Esophagus muscularis mucosa (tissue), 4 donors: ENCODE measurements around the gene ARHGEF10L. TPM values are rescaled to one million over a fixed set of nuclear protein-coding genes. Genes with fewer than 3 reads are reported as not detected.
"Not testable (repeated sequence)": the region's sequence is repeated elsewhere in the genome, so short reads cannot be mapped to it uniquely, and the experiment has no call there.

Experiments used
- DNase-seq: peaks from one replicate; pipeline ENCODE4 v3.0.0-alpha.2; 2017; ENCODE audit errors: extremely low spot score
- H3K27ac ChIP-seq, 4 donors: fragments of 200-600 bp; sonication (generic); replicated peaks in 1 of 4; 1 replicate in 3 of 4; 2 replicates in 1 of 4; pipeline ENCODE4 v1.5.1; 2016 to 2019; ENCODE audit warnings: mild to moderate bottlenecking in 1 of 4
- H3K27me3 ChIP-seq, 4 donors: fragments of 200-600 bp; sonication (generic); one replicate each; pipeline versions ENCODE4 v1.5.1 to v1.6.0; 2016 to 2019
- H3K36me3 ChIP-seq, 4 donors: fragments of 200-600 bp; sonication (generic); one replicate each; pipeline ENCODE4 v1.5.1; 2016 to 2019
- H3K4me1 ChIP-seq, 4 donors: fragments of 200-600 bp; sonication (generic); one replicate each; pipeline ENCODE4 v1.5.1; 2016 to 2019
- H3K4me3 ChIP-seq, 4 donors: fragments of 200-600 bp; sonication (generic); 1 replicate in 2 of 4; 2 replicates in 2 of 4; pipeline ENCODE4 v1.5.1; 2016 to 2019; ENCODE audit warnings: mild to moderate bottlenecking in 4 of 4, moderate library complexity in 1 of 4
- H3K9me3 ChIP-seq, 4 donors: fragments of 200-600 bp; sonication (generic); 1 replicate in 3 of 4; 2 replicates in 1 of 4; pipeline ENCODE4 v1.5.1; 2016 to 2019
- EP300 ChIP-seq: sonication (generic); formaldehyde crosslinking; IDR thresholded peaks from one replicate; pipeline ENCODE4 v1.6.1; 2017; ENCODE audit warnings: antibody characterized with exemption
- POLR2A ChIP-seq: fragments of 450-650 bp; IDR thresholded peaks from one replicate; pipeline ENCODE4 v1.6.1; 2017; ENCODE audit warnings: antibody characterized with exemption, moderate library complexity, mild to moderate bottlenecking, low read depth
- POLR2AphosphoS5 ChIP-seq, 2 donors: sonication (generic); formaldehyde crosslinking; IDR thresholded peaks; one replicate each; pipeline ENCODE4 v1.6.1; 2017; ENCODE audit warnings: antibody characterized with exemption in 2 of 2
- WGBS: methylation state at CpG from one replicate; pipeline ENCODE4 v1.1.5; 2018; 5-methylcytosine and 5-hydroxymethylcytosine counted together
- intact Hi-C: fragments of 100-400 bp; cut with DNase I; formaldehyde crosslinking; loops from one replicate; pipeline ENCODE4 v1.15.1; 2023
- total RNA-seq, 4 donors: library from RNA; depleted of rRNA; stranded (reverse); fragments of >200 nt; gene quantifications; one replicate each; pipeline versions ENCODE4 v1.1.0 to v1.2.1, GENCODE V29; 2016
- TF ChIP-seq, protein P1 (sequence below), 3 experiments: fragments of 200-600 bp in 2 of 3; fragments of 450-650 bp in 1 of 3; sonication (generic) in 2 of 3; IDR thresholded peaks; one replicate each; pipeline ENCODE4 v1.5.1; 2017 to 2019; ENCODE audit warnings: antibody characterized with exemption in 3 of 3, mild to moderate bottlenecking in 2 of 3, moderate library complexity in 1 of 3

Gene ARHGEF10L
- total RNA-seq, 4 donors from 2014 or later = 46.6 to 93.0 (median 66.9) TPM

DNA sequence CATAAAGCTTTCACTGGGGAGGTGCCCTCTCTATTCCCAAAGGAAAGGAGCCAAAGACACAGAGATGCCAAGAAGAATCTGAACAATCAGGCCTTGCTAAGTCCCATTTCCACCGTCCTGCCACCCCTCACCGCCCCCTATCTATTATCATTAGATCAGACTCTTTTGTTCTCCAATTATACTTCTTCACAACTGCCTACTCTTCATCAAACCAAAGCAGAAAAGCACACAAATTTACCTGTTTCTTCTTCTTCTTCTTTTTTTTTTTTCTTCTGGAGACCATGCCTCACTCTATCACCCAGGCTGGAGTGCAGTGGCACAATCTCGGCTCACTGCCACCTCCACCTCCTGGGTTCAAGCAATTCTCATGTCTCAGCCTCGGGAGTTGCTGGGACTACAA, 43.1 kb upstream of the ARHGEF10L start:
- Histone ChIP-seq H3K4me3 (no peak overlapping the region), H3K27ac (no peak overlapping the region), H3K9me3 (no peaks in the 10 kb centered on the region), H3K27me3 (no peaks in the 10 kb centered on the region), H3K4me1 (no peaks in the 10 kb centered on the region), H3K36me3 (no peaks in the 10 kb centered on the region)
- intact Hi-C loops = loop anchor here (10.0 kb wide), 2 partner anchors 198 to 328 kb away; no protein-coding TSS in a partner anchor
- DNase-seq = no peak
- WGBS = 83% methylated on average over 4 of the region's 4 CpGs
- no peak for TF ChIP-seq POLR2A
- no peak for TF ChIP-seq EP300
- no peak for TF ChIP-seq POLR2AphosphoS5 (IDR thresholded peaks at IDR 0.05)
- TF ChIP-seq, protein P1, sequence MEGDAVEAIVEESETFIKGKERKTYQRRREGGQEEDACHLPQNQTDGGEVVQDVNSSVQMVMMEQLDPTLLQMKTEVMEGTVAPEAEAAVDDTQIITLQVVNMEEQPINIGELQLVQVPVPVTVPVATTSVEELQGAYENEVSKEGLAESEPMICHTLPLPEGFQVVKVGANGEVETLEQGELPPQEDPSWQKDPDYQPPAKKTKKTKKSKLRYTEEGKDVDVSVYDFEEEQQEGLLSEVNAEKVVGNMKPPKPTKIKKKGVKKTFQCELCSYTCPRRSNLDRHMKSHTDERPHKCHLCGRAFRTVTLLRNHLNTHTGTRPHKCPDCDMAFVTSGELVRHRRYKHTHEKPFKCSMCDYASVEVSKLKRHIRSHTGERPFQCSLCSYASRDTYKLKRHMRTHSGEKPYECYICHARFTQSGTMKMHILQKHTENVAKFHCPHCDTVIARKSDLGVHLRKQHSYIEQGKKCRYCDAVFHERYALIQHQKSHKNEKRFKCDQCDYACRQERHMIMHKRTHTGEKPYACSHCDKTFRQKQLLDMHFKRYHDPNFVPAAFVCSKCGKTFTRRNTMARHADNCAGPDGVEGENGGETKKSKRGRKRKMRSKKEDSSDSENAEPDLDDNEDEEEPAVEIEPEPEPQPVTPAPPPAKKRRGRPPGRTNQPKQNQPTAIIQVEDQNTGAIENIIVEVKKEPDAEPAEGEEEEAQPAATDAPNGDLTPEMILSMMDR (IDR thresholded peaks at IDR 0.05) = no peak

- Histone ChIP-seq H3K9me3 (no peaks in the 10 kb centered on the region), H3K27ac (no peak overlapping the region), H3K4me1 (peaks cover 0 to 13% (median 13%) of the 10 kb centered on the region in 4 donors), H3K4me3 (no peak overlapping the region), H3K27me3 (no peaks in the 10 kb centered on the region), H3K36me3 (no peaks in the 10 kb centered on the region)
- no peak for DNase-seq
- intact Hi-C loops = loop anchor here (10.0 kb wide), 2 partner anchors 197 to 327 kb away; no protein-coding TSS in a partner anchor
- TF ChIP-seq POLR2AphosphoS5 (IDR thresholded peaks at IDR 0.05) (no peak), EP300 (no peak), POLR2A (no peak)
- TF ChIP-seq, protein P1 (IDR thresholded peaks at IDR 0.05) = no peak
- WGBS = 55% methylated on average over 4 of the region's 4 CpGs
Observed at GRCh38 chr1:17498214-17498613, 41.3 kb upstream of the ARHGEF10L start.

- no peaks in the 10 kb centered on the region for H3K27me3 ChIP-seq
- no peaks in the 10 kb centered on the region for H3K9me3 ChIP-seq
- no peak overlapping the region for H3K4me3 ChIP-seq
- TF ChIP-seq EP300 (no peak), POLR2AphosphoS5 (IDR thresholded peaks at IDR 0.05) (peak; percentile 68 to 85)
- TF ChIP-seq, protein P1 (IDR thresholded peaks at IDR 0.05) = peak; percentile 94 to 98 (median 97)
- H3K36me3 ChIP-seq = no peaks in the 10 kb centered on the region
- DNase-seq = peak; percentile 96
- intact Hi-C loops = loop anchor here (1.0 to 5.0 kb wide), 2 partner anchors 85 to 105 kb away; no protein-coding TSS in a partner anchor
- H3K27ac ChIP-seq = peak overlapping the region; percentile 55 to 78 (median 72)
- H3K4me1 ChIP-seq = peaks cover 0 to 14% (median 13%) of the 10 kb centered on the region in 4 donors
- WGBS = 1% methylated on average over 12 of the region's 12 CpGs
Observed at GRCh38 chr1:17502326-17502778, 37.1 kb upstream of the ARHGEF10L start.

DNA sequence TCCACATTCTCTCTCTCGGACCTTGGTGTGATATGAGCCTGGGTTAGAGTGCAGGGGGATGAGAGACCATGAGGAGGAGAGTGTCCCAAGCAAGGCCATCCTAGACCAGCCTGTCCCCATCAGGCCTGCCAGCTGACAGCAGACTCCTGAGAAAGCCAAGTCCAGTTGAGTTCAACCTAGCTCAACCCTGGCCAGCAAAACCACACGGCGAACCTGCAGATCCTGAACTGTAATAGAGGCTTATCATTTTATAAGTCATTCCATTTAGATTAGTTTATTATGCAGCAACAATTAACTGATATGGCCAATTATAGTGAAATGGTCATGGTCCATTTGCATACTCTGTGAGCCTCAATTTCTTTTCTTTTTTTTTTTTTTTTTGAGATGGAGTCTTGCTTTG, 36.4 kb upstream of the ARHGEF10L start:
- no peaks in the 10 kb centered on the region for H3K36me3 ChIP-seq
- no peak overlapping the region for H3K4me3 ChIP-seq
- peaks cover 0 to 14% (median 13%) of the 10 kb centered on the region in 4 donors for H3K4me1 ChIP-seq
- no peaks in the 10 kb centered on the region for H3K27me3 ChIP-seq
- DNase-seq = no peak
- H3K27ac ChIP-seq = peak overlapping the region; percentile 55 to 78 (median 72)
- WGBS = 88% methylated on average over 3 of the region's 3 CpGs
- intact Hi-C loops = loop anchor here (5.0 kb wide), 1 partner anchor 84 kb away; no protein-coding TSS in a partner anchor
- no peaks in the 10 kb centered on the region for H3K9me3 ChIP-seq
- no peak for TF ChIP-seq EP300
- TF ChIP-seq, protein P1 (IDR thresholded peaks at IDR 0.05) = no peak

GRCh38 chr1:17507200-17507599, 32.3 kb upstream of the ARHGEF10L start:
- H3K36me3 ChIP-seq, H3K27ac ChIP-seq, H3K27me3 ChIP-seq, H3K4me3 ChIP-seq, H3K9me3 ChIP-seq, intact Hi-C loops, DNase-seq: not testable (repeated sequence)
- H3K4me1 ChIP-seq = peaks cover 0 to 11% (median 10%) of the 10 kb centered on the region in 4 donors
- 83% methylated on average over 3 of the region's 4 CpGs for WGBS
